ENCODE measurements around the gene TLE3. TPM values are rescaled to one million over a fixed set of nuclear protein-coding genes. Genes with fewer than 3 reads are reported as not detected.

Gene TLE3
- total RNA-seq, 1 experiment from 2014 or later: 98.2 TPM

GRCh38 chr15:70024521-70024920 lies 73.2 kb downstream of the TLE3 start:
- WGBS (ENCODE audit: extremely low coverage, insufficient read length, low lambda C conversion rate): no CpG with 5 or more reads among the region's 18 CpGs
- Histone ChIP-seq H3K23me2 (ENCODE audit: insufficient read length, low read depth, low read length, poor library complexity, severe bottlenecking) (no peaks in the 10 kb centered on the region), H2BK12ac (ENCODE audit: insufficient read length, low read depth, low read length) (no peak overlapping the region), H2AK5ac (ENCODE audit: insufficient read length, low read length) (no peak overlapping the region), H3K79me2 (ENCODE audit: insufficient read depth, low read length) (no peaks in the 10 kb centered on the region), H3K18ac (ENCODE audit: insufficient read length, low read depth, low read length) (no peak overlapping the region), H3K4me1 (ENCODE audit: insufficient read depth, low read length) (no peaks in the 10 kb centered on the region; the same call in 1 of the 2 replicates), H3K9ac (ENCODE audit: extremely low read depth, insufficient read length, low read length) (no peak overlapping the region), H3K79me1 (ENCODE audit: insufficient read depth, low read depth, low read length, poor library complexity, severe bottlenecking) (no peaks in the 10 kb centered on the region), H3K4ac (ENCODE audit: low read depth, low read length) (no peak overlapping the region), H3K4me2 (ENCODE audit: insufficient read depth, insufficient read length, low read length) (no peak overlapping the region), H3K14ac (ENCODE audit: insufficient read depth, low read length) (no peak overlapping the region), H3K9me3 (ENCODE audit: control insufficient read depth, low read depth, low read length) (no peaks in the 10 kb centered on the region), H4K91ac (ENCODE audit: insufficient read length, low read depth, low read length) (no peak overlapping the region), H3K27me3 (ENCODE audit: insufficient read depth, low read length) (no peaks in the 10 kb centered on the region), H2BK5ac (ENCODE audit: insufficient read length, low read length) (no peak overlapping the region), H2BK15ac (ENCODE audit: low read depth, low read length) (no peak overlapping the region), H4K5ac (ENCODE audit: insufficient read length, low read depth, low read length) (no peak overlapping the region), H2AFZ (ENCODE audit: low read length) (no peak overlapping the region), H2BK120ac (ENCODE audit: low read depth, low read length, poor library complexity, severe bottlenecking) (no peak overlapping the region), H2BK20ac (ENCODE audit: low read depth, low read length, poor library complexity, severe bottlenecking) (no peak overlapping the region), H4K8ac (replicated peaks; ENCODE audit: insufficient read length, low read depth, low read length) (no peak overlapping the region), H3T11ph (ENCODE audit: low read length) (no peak overlapping the region), H3K27ac (ENCODE audit: insufficient read length, low read depth, low read length) (no peak overlapping the region), H3K23ac (ENCODE audit: insufficient read length, low read depth, low read length) (no peak overlapping the region), H3K56ac (ENCODE audit: insufficient read length, low read depth, low read length) (no peak overlapping the region), H4K20me1 (ENCODE audit: control insufficient read depth, insufficient read depth, insufficient read length) (peaks cover 2% of the 10 kb centered on the region)
- Mint-ChIP-seq H3K4me3 (no peak overlapping the region), H3K27ac (no peak overlapping the region; a peak in 2 of 7 replicates), H3K27me3 (ENCODE audit: low read depth) (peaks cover 5% of the 10 kb centered on the region), H3K36me3 (ENCODE audit: insufficient read depth in 1 of 3, low read depth in 3 of 3) (peaks cover 0 to 11% (median 3%) of the 10 kb centered on the region in 3 experiments; a peak in 4 of 7 replicates), H3K4me1 (peaks cover 21 to 30% of the 10 kb centered on the region in 2 experiments), H3K9me3 (peaks cover 7 to 11% of the 10 kb centered on the region in 2 experiments)
- DNase-seq: no peak
- TF ChIP-seq CTCF (conservative IDR thresholded peaks at IDR 0.05): no peak

Data from H9 (cell line).